Activated CD4-positive, alpha-beta T cell treated with anti-CD3 and anti-CD28 coated beads for 36 hours (primary cell): ENCODE data around the gene NEO1. TPM values are rescaled to one million over a fixed set of nuclear protein-coding genes. Genes with fewer than 3 reads are reported as not detected.

Source experiments
- ATAC-seq: fragments of 200-7000 bp; cut with Tn5 transposase; one replicate; pipeline ENCODE4 v1.10.0; 2021; ENCODE audit warnings: mild to moderate bottlenecking, moderate library complexity
- CTCF ChIA-PET: fragments of 350-600 bp; sonication (Branson Sonifier 250); formaldehyde crosslinking; loops from one replicate; lab custom pipeline; 2021; ENCODE audit warnings: antibody characterized with exemption; lab: Charles Lee
- POLR2A ChIA-PET: fragments of 350-600 bp; sonication (Branson Sonifier 250); formaldehyde crosslinking; loops from one replicate; lab custom pipeline; 2021; ENCODE audit warnings: antibody characterized with exemption, inconsistent platforms; lab: Charles Lee
- DNase-seq: peaks from one replicate; pipeline ENCODE4 v3.0.0-alpha.2; 2020
- H3K27ac Mint-ChIP-seq: one replicate; pipeline ENCODE4 v1.8.0; 2021; ENCODE audit warnings: mixed read lengths
- H3K27me3 Mint-ChIP-seq: one replicate; pipeline ENCODE4 v1.8.0; 2021; ENCODE audit warnings: mixed read lengths
- H3K36me3 Mint-ChIP-seq: one replicate; pipeline ENCODE4 v1.8.0; 2021; ENCODE audit warnings: low read depth, mixed read lengths
- H3K4me1 Mint-ChIP-seq: one replicate; pipeline ENCODE4 v1.8.0; 2021; ENCODE audit warnings: mixed read lengths
- H3K4me3 Mint-ChIP-seq: one replicate; pipeline ENCODE4 v1.8.0; 2021; ENCODE audit warnings: mild to moderate bottlenecking, moderate library complexity, mixed read lengths
- H3K9me3 Mint-ChIP-seq: one replicate; pipeline ENCODE4 v1.8.0; 2021; ENCODE audit warnings: low read depth, mixed read lengths
- intact Hi-C, 2 experiments: fragments of 100-400 bp; cut with DNase I in 1 of 2; cut with micrococcal nuclease in 1 of 2; formaldehyde crosslinking; loops; one replicate each; pipeline versions ENCODE4 v1.14.2 to v1.15.1; 2022 to 2024; cut with DNase I, micrococcal nuclease
- total RNA-seq, 2 experiments: library from RNA; stranded (reverse); gene quantifications; one replicate each; pipeline ENCODE4 v1.2.3, GENCODE V29; 2021

The NEO1 gene
- total RNA-seq, 2 experiments from 2014 or later = 6.6 to 8.0 TPM

- no peak for DNase-seq
- intact Hi-C loops = no loop called here
- Mint-ChIP-seq H3K4me1 (peaks cover 6% of the 10 kb centered on the region), H3K4me3 (no peak overlapping the region), H3K27me3 (no peaks in the 10 kb centered on the region), H3K36me3 (peaks cover 4% of the 10 kb centered on the region), H3K9me3 (no peaks in the 10 kb centered on the region), H3K27ac (no peak overlapping the region)
- ChIA-PET CTCF (interaction anchor here (0.8 to 8.2 kb wide), 6 partner anchors 9 to 26 kb away, joined by 3 to 83 read pairs (median 4); no protein-coding TSS in a partner anchor), POLR2A (no interaction called here)
- ATAC-seq = no peak
Observed at GRCh38 chr15:73268457-73268856, 216.2 kb downstream of the NEO1 start.

GRCh38 chr15:73270366-73271097 is 218.3 kb downstream of the NEO1 start:
- CTCF ChIA-PET = interaction anchor here (1.2 to 2.1 kb wide), 2 partner anchors 27 to 29 kb away, joined by 5 to 8 read pairs; no protein-coding TSS in a partner anchor
- intact Hi-C loops = loop anchor here (5.0 to 10.0 kb wide), 2 partner anchors 486 to 548 kb away; partner anchors contain the start of gene ADPGK (in 1 of the 2)

GRCh38 chr15:73273181-73274002 is 221.1 kb downstream of the NEO1 start:
- intact Hi-C loops = loop anchor here (1.0 to 10.0 kb wide), 3 partner anchors 32 to 551 kb away; partner anchors contain the start of gene ADPGK (in 1 of the 2)
- Mint-ChIP-seq H3K4me3 (no peak overlapping the region), H3K9me3 (no peaks in the 10 kb centered on the region)

More at GRCh38 chr15:73270366-73271097, 218.3 kb downstream of the NEO1 start:
- DNase-seq = no peak
- Mint-ChIP-seq H3K9me3 (no peaks in the 10 kb centered on the region), H3K4me1 (peaks cover 4% of the 10 kb centered on the region), H3K27me3 (no peaks in the 10 kb centered on the region), H3K36me3 (peaks cover 4% of the 10 kb centered on the region), H3K4me3 (no peak overlapping the region), H3K27ac (no peak overlapping the region)
- POLR2A ChIA-PET = no interaction called here
- no peak for ATAC-seq

GRCh38 chr15:73275862-73276261 is 223.6 kb downstream of the NEO1 start:
- no peak overlapping the region for H3K4me3 Mint-ChIP-seq
- no peaks in the 10 kb centered on the region for H3K27me3 Mint-ChIP-seq
- H3K27ac Mint-ChIP-seq = no peak overlapping the region
- no peaks in the 10 kb centered on the region for H3K9me3 Mint-ChIP-seq
- H3K36me3 Mint-ChIP-seq = no peaks in the 10 kb centered on the region
- ATAC-seq = no peak
- intact Hi-C loops = loop anchor here in 1 of 2 experiments (10.0 kb wide), 1 partner anchor 491 kb away; the partner anchor contains the start of gene ADPGK
- POLR2A ChIA-PET = no interaction called here
- peaks cover 4% of the 10 kb centered on the region for H3K4me1 Mint-ChIP-seq
- no peak for DNase-seq
- CTCF ChIA-PET = interaction anchor here (0.6 to 7.2 kb wide), 7 partner anchors 10 to 553 kb away, joined by 3 to 39 read pairs (median 6); no protein-coding TSS in a partner anchor

More at GRCh38 chr15:73273181-73274002, 221.1 kb downstream of the NEO1 start:
- Mint-ChIP-seq H3K27me3 (no peaks in the 10 kb centered on the region), H3K36me3 (peaks cover 4% of the 10 kb centered on the region), H3K27ac (no peak overlapping the region), H3K4me1 (peaks cover 4% of the 10 kb centered on the region)
- DNase-seq = peak; percentile 64
- POLR2A ChIA-PET = no interaction called here
- CTCF ChIA-PET = interaction anchor here (0.5 to 7.2 kb wide), 21 partner anchors 9 to 551 kb away, joined by 3 to 39 read pairs (median 4); no protein-coding TSS in a partner anchor
- ATAC-seq = peak; percentile 90

- intact Hi-C loops = no loop called here
- Mint-ChIP-seq H3K36me3 (peaks cover 4% of the 10 kb centered on the region), H3K9me3 (no peaks in the 10 kb centered on the region), H3K27me3 (no peaks in the 10 kb centered on the region), H3K27ac (no peak overlapping the region), H3K4me1 (peaks cover 10% of the 10 kb centered on the region), H3K4me3 (no peak overlapping the region)
- CTCF ChIA-PET = interaction anchor here (1.0 to 2.3 kb wide), 3 partner anchors 10 to 42 kb away, joined by 3 to 10 read pairs (median 8); no protein-coding TSS in a partner anchor
- POLR2A ChIA-PET = no interaction called here
- ATAC-seq = no peak
- no peak for DNase-seq
Observed at GRCh38 chr15:73282567-73283365, 230.5 kb downstream of the NEO1 start.

GRCh38 chr15:73283366-73283962 is 231.2 kb downstream of the NEO1 start:
- ATAC-seq (no peak), DNase-seq (no peak)
- Mint-ChIP-seq H3K36me3 (peaks cover 4% of the 10 kb centered on the region), H3K4me3 (no peak overlapping the region), H3K4me1 (peaks cover 10% of the 10 kb centered on the region), H3K9me3 (no peaks in the 10 kb centered on the region), H3K27me3 (no peaks in the 10 kb centered on the region), H3K27ac (no peak overlapping the region)
- CTCF ChIA-PET = interaction anchor here (1.0 to 2.3 kb wide), 3 partner anchors 10 to 42 kb away, joined by 3 to 10 read pairs (median 8); no protein-coding TSS in a partner anchor
- intact Hi-C loops = no loop called here
- POLR2A ChIA-PET = no interaction called here

GRCh38 chr15:73284090-73284716 is 231.9 kb downstream of the NEO1 start:
- intact Hi-C loops = loop anchor here in 1 of 2 experiments (1.0 kb wide), 2 partner anchors 352 to 416 kb away; no protein-coding TSS in a partner anchor
- Mint-ChIP-seq H3K4me1 (peaks cover 10% of the 10 kb centered on the region), H3K27ac (no peak overlapping the region), H3K36me3 (peaks cover 8% of the 10 kb centered on the region), H3K27me3 (no peaks in the 10 kb centered on the region), H3K9me3 (no peaks in the 10 kb centered on the region), H3K4me3 (no peak overlapping the region)
- ChIA-PET CTCF (interaction anchor here (1.0 to 4.8 kb wide), 2 partner anchors 9 to 352 kb away, joined by 7 to 25 read pairs; no protein-coding TSS in a partner anchor), POLR2A (no interaction called here)
- no peak for DNase-seq
- no peak for ATAC-seq

- POLR2A ChIA-PET = no interaction called here
- intact Hi-C loops = no loop called here
- H3K4me3 Mint-ChIP-seq = no peak overlapping the region
- no peak for DNase-seq
- no peaks in the 10 kb centered on the region for H3K9me3 Mint-ChIP-seq
- H3K36me3 Mint-ChIP-seq = peaks cover 8% of the 10 kb centered on the region
- no peaks in the 10 kb centered on the region for H3K27me3 Mint-ChIP-seq
- ATAC-seq = no peak
- CTCF ChIA-PET = interaction anchor here (0.9 to 4.8 kb wide), 3 partner anchors 11 to 321 kb away, joined by 4 to 25 read pairs (median 5); no protein-coding TSS in a partner anchor
- peaks cover 10% of the 10 kb centered on the region for H3K4me1 Mint-ChIP-seq
- peak overlapping the region; percentile 14 for H3K27ac Mint-ChIP-seq
Observed at GRCh38 chr15:73286311-73286710, 234.0 kb downstream of the NEO1 start.

GRCh38 chr15:73287019-73287418 is 234.8 kb downstream of the NEO1 start:
- DNase-seq (no peak), ATAC-seq (no peak)
- Mint-ChIP-seq H3K4me1 (peaks cover 10% of the 10 kb centered on the region), H3K36me3 (peaks cover 8% of the 10 kb centered on the region), H3K27ac (no peak overlapping the region), H3K4me3 (no peak overlapping the region), H3K9me3 (no peaks in the 10 kb centered on the region), H3K27me3 (no peaks in the 10 kb centered on the region)
- POLR2A ChIA-PET = no interaction called here
- CTCF ChIA-PET = interaction anchor here (0.6 to 4.8 kb wide), 4 partner anchors 12 to 145 kb away, joined by 3 to 25 read pairs (median 4); no protein-coding TSS in a partner anchor
- intact Hi-C loops = no loop called here

- Mint-ChIP-seq H3K9me3 (no peaks in the 10 kb centered on the region), H3K27ac (no peak overlapping the region), H3K36me3 (peaks cover 8% of the 10 kb centered on the region), H3K27me3 (no peaks in the 10 kb centered on the region), H3K4me1 (peaks cover under 1% of the 10 kb centered on the region), H3K4me3 (no peak overlapping the region)
- DNase-seq (no peak), ATAC-seq (no peak)
- intact Hi-C loops = no loop called here
- POLR2A ChIA-PET = no interaction called here
- CTCF ChIA-PET = no interaction called here
Observed at GRCh38 chr15:73291441-73291840, 239.2 kb downstream of the NEO1 start.
